ENCODE data around the gene C9. TPM values are rescaled to one million over a fixed set of nuclear protein-coding genes. Genes with fewer than 3 reads are reported as not detected.

The C9 gene
- total RNA-seq, result under 1 TPM in 1 of 9 donors, not detected in 8; 0.29 TPM
- under 1 TPM in 1 of 2 donors, not detected in 1; 0.04 TPM for polyA plus RNA-seq
- long read RNA-seq, donor 1, result 0 reads
- long read RNA-seq, donor 2, result 0 reads
- long read RNA-seq, donor 3, result 0 reads

DNA sequence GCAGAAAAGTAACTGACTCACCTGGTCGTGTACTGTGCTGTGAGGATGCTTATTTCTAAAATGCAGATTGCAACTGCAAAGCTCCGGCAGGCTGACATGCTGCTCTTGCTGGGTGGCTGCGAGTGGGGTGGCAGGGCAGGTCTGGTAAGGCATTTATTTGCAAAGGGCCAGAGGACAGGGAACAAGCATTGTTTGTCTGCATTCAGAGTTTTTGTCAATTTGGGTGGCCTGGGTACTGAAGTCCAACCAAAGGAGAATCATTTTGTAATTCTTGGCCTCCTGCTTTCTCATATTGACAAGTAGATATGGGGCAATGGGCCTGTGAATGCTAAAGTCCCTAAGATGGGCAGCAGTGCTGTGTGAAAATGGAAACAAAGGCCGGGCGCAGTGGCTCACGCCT, at the start of gene C9:
C9 (minus strand) TSS at position 129 of the 400 bp plus-strand sequence; CDS start at position 98, 31 bp downstream.
- WGBS, 4 donors, result 69 to 85% (median 74%) methylated on average over 6 of the region's 6 CpGs
- TF ChIP-seq CTCF (IDR thresholded peaks at IDR 0.05), result no peak
- TF ChIP-seq POLR2A (IDR thresholded peaks at IDR 0.05), result no peak

DNA sequence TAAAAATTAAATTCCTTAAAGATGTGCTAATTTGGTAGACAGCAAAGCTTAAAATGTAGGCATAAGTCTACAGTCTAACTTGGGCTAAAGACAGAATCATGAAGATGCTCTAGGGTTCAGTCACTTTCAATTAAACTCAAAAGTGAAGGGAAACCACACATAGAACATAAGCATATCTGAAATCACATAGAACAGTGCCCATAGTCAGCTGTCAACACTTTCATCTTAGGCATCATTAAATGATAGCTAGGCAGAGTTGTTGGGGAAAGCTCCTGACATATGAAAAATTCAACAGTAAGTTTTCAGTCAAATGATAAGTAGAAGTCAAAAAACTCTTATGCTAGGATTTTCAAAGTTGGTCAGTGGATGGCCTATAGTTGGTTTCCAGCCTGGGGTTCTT, 49.5 kb upstream of the C9 start:
- intact Hi-C loops (cut with DNase I), result no loop called here
- no peak for TF ChIP-seq POLR2A (IDR thresholded peaks at IDR 0.05)
- no peak for TF ChIP-seq CTCF (IDR thresholded peaks at IDR 0.05)
- H3K9me3 ChIP-seq, result no peaks in the 10 kb centered on the region
- H3K36me3 ChIP-seq, result peaks cover 0 to 21% (median 0%) of the 10 kb centered on the region in 9 donors
- H3K4me3 ChIP-seq, result no peak overlapping the region
- H3K27ac ChIP-seq, result no peak overlapping the region
- DNase-seq (no peak), ATAC-seq (no peak)
- peaks cover 0 to 95% (median 37%) of the 10 kb centered on the region in 12 donors for H3K4me1 ChIP-seq
- H3K27me3 ChIP-seq, result no peaks in the 10 kb centered on the region

More for the DNA sequence above, at the start of gene C9:
- Histone ChIP-seq H3K9me3 (no peaks in the 10 kb centered on the region), H3K27me3 (no peaks in the 10 kb centered on the region), H3K27ac (no peak within 1 kb of the TSS), H3K36me3 (no peaks in the 10 kb centered on the region), H3K4me3 (no peak within 1 kb of the TSS), H3K4me1 (no peaks in the 10 kb centered on the region)
- no peak for ATAC-seq
- intact Hi-C loops (cut with DNase I), result no loop called here
- DNase-seq, result no peak

- H3K36me3 ChIP-seq, result peaks cover 0 to 21% (median 0%) of the 10 kb centered on the region in 9 donors
- H3K9me3 ChIP-seq, result no peaks in the 10 kb centered on the region
- H3K27me3 ChIP-seq, result no peaks in the 10 kb centered on the region
- intact Hi-C loops (cut with DNase I), result no loop called here
- TF ChIP-seq POLR2A (IDR thresholded peaks at IDR 0.05) (no peak), CTCF (IDR thresholded peaks at IDR 0.05) (no peak)
- peaks cover 0 to 91% (median 37%) of the 10 kb centered on the region in 12 donors for H3K4me1 ChIP-seq
- WGBS, 4 donors, result 74 to 80% (median 78%) methylated on average over 5 of the region's 5 CpGs
- peak overlapping the region in 2 of 12 donors; percentile 20 to 59 for H3K27ac ChIP-seq
- DNase-seq (no peak), ATAC-seq (no peak)
- no peak overlapping the region for H3K4me3 ChIP-seq
Measured at GRCh38 chr5:39412721-39413394, 48.6 kb upstream of the C9 start.

GRCh38 chr5:39411985-39412384, 47.7 kb upstream of the C9 start:
- DNase-seq, result no peak
- Histone ChIP-seq H3K4me1 (peaks cover 0 to 92% (median 35%) of the 10 kb centered on the region in 12 donors), H3K36me3 (peaks cover 0 to 22% (median 0%) of the 10 kb centered on the region in 9 donors), H3K27me3 (no peaks in the 10 kb centered on the region), H3K4me3 (no peak overlapping the region), H3K9me3 (no peaks in the 10 kb centered on the region), H3K27ac (peak overlapping the region in 5 of 12 donors; percentile 27 to 59 (median 52))
- no peak for TF ChIP-seq POLR2A (IDR thresholded peaks at IDR 0.05)
- TF ChIP-seq CTCF (IDR thresholded peaks at IDR 0.05), result no peak
- intact Hi-C loops (cut with DNase I), result no loop called here
- 60 to 87% (median 75%) methylated on average over 4 of the region's 4 CpGs for WGBS, 4 donors
- peak in 1 of 4 donors; percentile 81 for ATAC-seq

Data from heart left ventricle (tissue), 16 donors.